Immature natural killer cell (primary cell): ENCODE results near the gene AIMP1. TPM values are rescaled to one million over a fixed set of nuclear protein-coding genes. Genes with fewer than 3 reads are reported as not detected.
A peak's percentile ranks its signal among the peaks of the same experiment; 100 is the strongest.

Source experiments
- DNase-seq, 3 donors: peaks; one replicate each; pipeline ENCODE4 v3.0.0; 2022; ENCODE audit warnings: mixed read lengths in 1 of 3
- H3K27ac Mint-ChIP-seq, 6 donors: one replicate each; pipeline ENCODE4 v1.8.0; 2020; ENCODE audit warnings: mixed read lengths in 6 of 6, mild to moderate bottlenecking in 5 of 6, inconsistent platforms in 4 of 6, moderate library complexity in 3 of 6
- H3K27me3 Mint-ChIP-seq, 3 donors: one replicate each; pipeline ENCODE4 v1.8.0; 2020 to 2021; ENCODE audit warnings: low read depth in 3 of 3, mild to moderate bottlenecking in 3 of 3, mixed read lengths in 3 of 3, moderate library complexity in 3 of 3, inconsistent platforms in 1 of 3
- H3K36me3 Mint-ChIP-seq, 3 donors: one replicate each; pipeline ENCODE4 v1.8.0; 2020; ENCODE audit warnings: mixed read lengths in 3 of 3, inconsistent platforms in 2 of 3, mild to moderate bottlenecking in 2 of 3
- H3K4me1 Mint-ChIP-seq, 2 donors: one replicate each; pipeline ENCODE4 v1.8.0; 2020; ENCODE audit warnings: inconsistent platforms in 2 of 2, mild to moderate bottlenecking in 2 of 2, mixed read lengths in 2 of 2, moderate library complexity in 1 of 2
- H3K4me3 Mint-ChIP-seq, 5 donors: one replicate each; pipeline ENCODE4 v1.8.0; 2020; ENCODE audit warnings: mild to moderate bottlenecking in 5 of 5, mixed read lengths in 5 of 5, inconsistent platforms in 3 of 5, moderate library complexity in 3 of 5
- H3K9me3 Mint-ChIP-seq, 6 donors: one replicate each; pipeline ENCODE4 v1.8.0; 2020; ENCODE audit warnings: mild to moderate bottlenecking in 6 of 6, mixed read lengths in 6 of 6, inconsistent platforms in 4 of 6, moderate library complexity in 3 of 6
- polyA plus RNA-seq, 3 donors: library from polyadenylated mRNA; unstranded; fragments of 300-500 nt; fragmentation: Illumina TruSeq; gene quantifications; one replicate each; pipeline ENCODE4 v1.2.3, GENCODE V29; 2021

Gene AIMP1
- polyA plus RNA-seq: 10 to 100 TPM; 38.2 to 68.9 (median 46.3) TPM

GRCh38 chr4:106315968-106316772 lies at the start of gene AIMP1, which contains the start of gene TBCK:
AIMP1 (plus strand) TSS chr4:106316550; CDS start chr4:106325010, 8,460 bp downstream.
TBCK (minus strand) TSS chr4:106316209; CDS start chr4:106308960, 7,249 bp downstream.
- no peak within 1 kb of the TSS for H3K4me3 Mint-ChIP-seq
- H3K27ac Mint-ChIP-seq: no peak within 1 kb of the TSS

GRCh38 chr4:106268786-106269185 lies 47.6 kb upstream of the AIMP1 start:
- Mint-ChIP-seq H3K4me1 (no peaks in the 10 kb centered on the region), H3K27ac (no peak overlapping the region), H3K4me3 (no peak overlapping the region), H3K36me3 (peaks cover 0 to 4% (median 0%) of the 10 kb centered on the region in 3 donors), H3K9me3 (no peaks in the 10 kb centered on the region), H3K27me3 (no peaks in the 10 kb centered on the region)
- DNase-seq: no peak

More at GRCh38 chr4:106315968-106316772, at the start of gene AIMP1, which contains the start of gene TBCK:
- peak; percentile 91 to 93 (median 93) for DNase-seq
- Mint-ChIP-seq H3K27me3 (peaks cover 0 to 3% (median 2%) of the 10 kb centered on the region in 3 donors), H3K4me1 (peaks cover 13 to 14% of the 10 kb centered on the region in 2 donors), H3K36me3 (peaks cover 5 to 7% (median 6%) of the 10 kb centered on the region in 3 donors), H3K9me3 (no peaks in the 10 kb centered on the region)

- no peak for DNase-seq
- Mint-ChIP-seq H3K4me3 (no peak overlapping the region), H3K27ac (no peak overlapping the region), H3K4me1 (peaks cover 4 to 6% of the 10 kb centered on the region in 2 donors), H3K9me3 (no peaks in the 10 kb centered on the region), H3K36me3 (peaks cover 0 to 4% (median 4%) of the 10 kb centered on the region in 3 donors), H3K27me3 (no peaks in the 10 kb centered on the region)
These were observed 46.6 kb upstream of the AIMP1 start for GRCh38 chr4:106269711-106270110.

GRCh38 chr4:106270736-106271135 lies 45.6 kb upstream of the AIMP1 start:
- no peaks in the 10 kb centered on the region for H3K9me3 Mint-ChIP-seq
- peaks cover 5 to 6% of the 10 kb centered on the region in 2 donors for H3K4me1 Mint-ChIP-seq
- no peak overlapping the region for H3K4me3 Mint-ChIP-seq
- DNase-seq: no peak
- peaks cover 0 to 4% (median 4%) of the 10 kb centered on the region in 3 donors for H3K36me3 Mint-ChIP-seq
- no peaks in the 10 kb centered on the region for H3K27me3 Mint-ChIP-seq
- no peak overlapping the region for H3K27ac Mint-ChIP-seq

GRCh38 chr4:106273831-106274230 lies 42.5 kb upstream of the AIMP1 start:
- H3K27ac Mint-ChIP-seq: no peak overlapping the region
- H3K4me3 Mint-ChIP-seq: no peak overlapping the region
- peaks cover 5 to 6% of the 10 kb centered on the region in 2 donors for H3K4me1 Mint-ChIP-seq
- no peak for DNase-seq
- no peaks in the 10 kb centered on the region for H3K9me3 Mint-ChIP-seq
- peaks cover 0 to 4% (median 4%) of the 10 kb centered on the region in 3 donors for H3K36me3 Mint-ChIP-seq
- H3K27me3 Mint-ChIP-seq: no peaks in the 10 kb centered on the region

GRCh38 chr4:106277140-106277675 lies 39.1 kb upstream of the AIMP1 start:
- no peak for DNase-seq
- H3K4me3 Mint-ChIP-seq: no peak overlapping the region
- peaks cover 5 to 6% of the 10 kb centered on the region in 2 donors for H3K4me1 Mint-ChIP-seq
- no peaks in the 10 kb centered on the region for H3K9me3 Mint-ChIP-seq
- H3K36me3 Mint-ChIP-seq: peaks cover 4 to 10% (median 8%) of the 10 kb centered on the region in 3 donors
- H3K27me3 Mint-ChIP-seq: no peaks in the 10 kb centered on the region
- no peak overlapping the region for H3K27ac Mint-ChIP-seq

GRCh38 chr4:106284227-106284626 lies 32.1 kb upstream of the AIMP1 start:
- no peak for DNase-seq
- Mint-ChIP-seq H3K9me3 (no peaks in the 10 kb centered on the region), H3K27me3 (no peaks in the 10 kb centered on the region), H3K4me1 (no peaks in the 10 kb centered on the region), H3K27ac (no peak overlapping the region), H3K36me3 (peaks cover 4 to 14% (median 13%) of the 10 kb centered on the region in 3 donors), H3K4me3 (no peak overlapping the region)

- H3K36me3 Mint-ChIP-seq: peaks cover 6 to 15% (median 13%) of the 10 kb centered on the region in 3 donors
- H3K4me3 Mint-ChIP-seq: no peak overlapping the region
- H3K27me3 Mint-ChIP-seq: no peaks in the 10 kb centered on the region
- H3K9me3 Mint-ChIP-seq: no peaks in the 10 kb centered on the region
- H3K27ac Mint-ChIP-seq: no peak overlapping the region
- no peak for DNase-seq
- H3K4me1 Mint-ChIP-seq: no peaks in the 10 kb centered on the region
These were observed 29.7 kb upstream of the AIMP1 start for GRCh38 chr4:106286611-106287010.

- Mint-ChIP-seq H3K36me3 (peaks cover 4 to 13% (median 5%) of the 10 kb centered on the region in 3 donors), H3K4me1 (no peaks in the 10 kb centered on the region), H3K4me3 (no peak overlapping the region), H3K27me3 (no peaks in the 10 kb centered on the region), H3K27ac (no peak overlapping the region), H3K9me3 (no peaks in the 10 kb centered on the region)
- no peak for DNase-seq
These were observed 28.9 kb upstream of the AIMP1 start for GRCh38 chr4:106287353-106287969.

- H3K36me3 Mint-ChIP-seq: peaks cover 8 to 12% (median 11%) of the 10 kb centered on the region in 3 donors
These were observed 26.6 kb upstream of the AIMP1 start for GRCh38 chr4:106289737-106290136.

GRCh38 chr4:106291678-106292077 lies 24.7 kb upstream of the AIMP1 start:
- Mint-ChIP-seq H3K27me3 (no peaks in the 10 kb centered on the region), H3K27ac (no peak overlapping the region), H3K4me3 (no peak overlapping the region), H3K9me3 (no peaks in the 10 kb centered on the region), H3K4me1 (no peaks in the 10 kb centered on the region), H3K36me3 (peaks cover 15 to 16% (median 15%) of the 10 kb centered on the region in 3 donors)
- no peak for DNase-seq

More at GRCh38 chr4:106289737-106290136, 26.6 kb upstream of the AIMP1 start:
- no peaks in the 10 kb centered on the region for H3K9me3 Mint-ChIP-seq
- H3K4me3 Mint-ChIP-seq: no peak overlapping the region
- H3K27ac Mint-ChIP-seq: no peak overlapping the region
- H3K4me1 Mint-ChIP-seq: no peaks in the 10 kb centered on the region
- no peak for DNase-seq
- H3K27me3 Mint-ChIP-seq: no peaks in the 10 kb centered on the region

GRCh38 chr4:106294062-106294461 lies 22.3 kb upstream of the AIMP1 start:
- no peak for DNase-seq
- H3K4me1 Mint-ChIP-seq: peaks cover 0 to 3% of the 10 kb centered on the region in 2 donors
- H3K27me3 Mint-ChIP-seq: no peaks in the 10 kb centered on the region
- H3K27ac Mint-ChIP-seq: no peak overlapping the region
- peaks cover 13 to 17% (median 15%) of the 10 kb centered on the region in 3 donors for H3K36me3 Mint-ChIP-seq
- H3K9me3 Mint-ChIP-seq: no peaks in the 10 kb centered on the region
- H3K4me3 Mint-ChIP-seq: no peak overlapping the region

- no peak for DNase-seq
- no peak overlapping the region for H3K4me3 Mint-ChIP-seq
- H3K9me3 Mint-ChIP-seq: no peaks in the 10 kb centered on the region
- peaks cover 0 to 6% of the 10 kb centered on the region in 2 donors for H3K4me1 Mint-ChIP-seq
- peaks cover 17 to 18% (median 18%) of the 10 kb centered on the region in 3 donors for H3K36me3 Mint-ChIP-seq
- no peak overlapping the region for H3K27ac Mint-ChIP-seq
- no peaks in the 10 kb centered on the region for H3K27me3 Mint-ChIP-seq
These were observed 18.9 kb upstream of the AIMP1 start for GRCh38 chr4:106297245-106298035.
